HepG2 (cell line): ENCODE results near the gene ZNF155. TPM values are rescaled to one million over a fixed set of nuclear protein-coding genes. Genes with fewer than 3 reads are reported as not detected.

ENCODE experiments used
- MEIS1 ChIP-seq: sonication (generic); formaldehyde crosslinking; IDR thresholded peaks from 2 replicates; pipeline ENCODE4 v1.9.0; 2021; ENCODE audit warnings: mild to moderate bottlenecking, missing genetic modification reagents, moderate library complexity, borderline replicate concordance
- MIXL1 ChIP-seq: IDR thresholded peaks from 2 replicates; pipeline ENCODE4 v1.6.1; 2016
- MZF1 ChIP-seq: sonication (generic); formaldehyde crosslinking; IDR thresholded peaks from 2 replicates; pipeline ENCODE4 v1.8.1; 2023; ENCODE audit warnings: mild to moderate bottlenecking, missing genetic modification reagents, borderline replicate concordance
- NFYC ChIP-seq: IDR thresholded peaks from 2 replicates; pipeline ENCODE4 v1.6.1; 2016; ENCODE audit warnings: missing genetic modification reagents, missing compliant biosample characterization
- ZNF292 ChIP-seq: sonication (generic); formaldehyde crosslinking; IDR thresholded peaks from 2 replicates; pipeline ENCODE4 v1.8.1; 2022; ENCODE audit warnings: mild to moderate bottlenecking, low read depth, missing genetic modification reagents, borderline replicate concordance
- ZNF564 ChIP-seq: sonication (generic); formaldehyde crosslinking; IDR thresholded peaks from 2 replicates; pipeline ENCODE4 v1.8.1; 2023; ENCODE audit warnings: mild to moderate bottlenecking, missing genetic modification reagents
- ZNF569 ChIP-seq: sonication (generic); formaldehyde crosslinking; IDR thresholded peaks from 2 replicates; pipeline ENCODE4 v1.5.0; 2020; ENCODE audit warnings: mild to moderate bottlenecking, missing genetic modification reagents, moderate library complexity, borderline replicate concordance
- polyA plus RNA-seq, 8 experiments: library from polyadenylated mRNA; depleted of rRNA in 3 of 8; stranded (reverse) in 7 of 8; unstranded in 1 of 8; fragments of >200 nt; fragmentation: Illumina TruSeq in 4 of 8; extraction: Trizol in 4 of 8; gene quantifications; 2 replicates each; pipeline versions ENCODE4 v1.2.1 to v1.2.3, GENCODE V29; 2011 to 2016; ENCODE audit warnings: low read depth in 4 of 8, missing spikeins in 1 of 8, mixed read lengths in 1 of 8; ENCODE audit not compliant: insufficient read depth in 1 of 8
- total RNA-seq, 5 experiments: library from RNA; depleted of rRNA; stranded (reverse); fragments of >200 nt; fragmentation: Illumina TruSeq; extraction: Trizol; gene quantifications; 2 replicates each; pipeline ENCODE4 v1.2.3, GENCODE V29; 2016; ENCODE audit warnings: low read depth in 1 of 5
- TF ChIP-seq, protein P1 (sequence below): sonication (generic); formaldehyde crosslinking; IDR thresholded peaks from 2 replicates; pipeline ENCODE4 v1.4.0; 2020; ENCODE audit warnings: mild to moderate bottlenecking, missing genetic modification reagents
- TF ChIP-seq, protein P2 (sequence below): IDR thresholded peaks from 2 replicates; pipeline ENCODE4 v1.6.1; 2016; ENCODE audit warnings: low read depth, missing genetic modification reagents, missing compliant biosample characterization
- TF ChIP-seq, protein P3 (sequence below): sonication (generic); formaldehyde crosslinking; IDR thresholded peaks from 2 replicates; pipeline ENCODE4 v1.4.0; 2020; ENCODE audit warnings: missing genetic modification reagents
- TF ChIP-seq, protein P4 (sequence below): sonication (generic); formaldehyde crosslinking; IDR thresholded peaks from 2 replicates; pipeline ENCODE4 v1.4.0; 2020; ENCODE audit warnings: mild to moderate bottlenecking, missing genetic modification reagents

Gene ZNF155
- total and polyA plus RNA-seq, 2 of the 13 experiments (the other 11 are each of a cell fraction or from before 2014, with no cell fraction given) = 2.5 to 3.6 TPM

DNA sequence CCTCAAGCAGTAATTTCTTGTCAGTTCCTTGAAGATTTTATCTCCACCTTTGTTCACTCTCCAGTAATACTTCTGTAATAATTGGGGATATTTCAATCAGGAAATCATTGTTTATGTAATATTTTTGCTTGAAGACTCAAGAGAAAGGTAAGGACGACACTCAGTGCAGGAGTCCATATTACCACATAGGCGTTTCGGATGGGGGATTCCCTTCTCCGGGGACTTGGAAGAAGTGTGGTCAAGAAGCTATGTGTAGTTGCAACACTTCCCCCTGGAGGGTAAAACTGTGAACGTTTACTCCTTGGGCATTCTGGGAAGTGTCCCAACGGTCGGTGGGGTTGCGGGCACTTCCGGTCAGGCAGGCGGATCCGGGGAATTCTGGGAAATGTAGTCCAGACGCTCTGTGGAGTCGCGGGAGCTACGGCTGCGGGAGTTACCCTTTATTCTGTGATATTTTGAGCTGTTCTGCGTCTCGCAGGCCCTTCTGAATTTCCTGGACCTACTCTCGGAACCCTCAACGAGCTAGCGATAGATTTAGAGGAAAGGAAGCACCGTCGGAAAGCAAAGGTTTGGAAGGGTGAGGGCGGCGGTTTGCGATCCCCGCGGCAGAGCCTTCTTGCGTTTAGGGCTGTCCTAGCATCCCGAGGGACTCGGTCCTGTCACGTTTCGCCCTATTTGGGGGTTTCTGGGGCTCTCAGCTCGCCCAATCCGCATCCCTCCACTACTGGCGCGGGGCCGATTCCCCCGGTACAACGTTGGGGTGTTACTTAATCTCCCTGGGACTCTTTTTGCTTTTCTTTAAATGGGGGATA lies 32.9 kb upstream of the ZNF155 start, which contains the start of gene ZNF221 (continued):
- TF ChIP-seq, protein P1, sequence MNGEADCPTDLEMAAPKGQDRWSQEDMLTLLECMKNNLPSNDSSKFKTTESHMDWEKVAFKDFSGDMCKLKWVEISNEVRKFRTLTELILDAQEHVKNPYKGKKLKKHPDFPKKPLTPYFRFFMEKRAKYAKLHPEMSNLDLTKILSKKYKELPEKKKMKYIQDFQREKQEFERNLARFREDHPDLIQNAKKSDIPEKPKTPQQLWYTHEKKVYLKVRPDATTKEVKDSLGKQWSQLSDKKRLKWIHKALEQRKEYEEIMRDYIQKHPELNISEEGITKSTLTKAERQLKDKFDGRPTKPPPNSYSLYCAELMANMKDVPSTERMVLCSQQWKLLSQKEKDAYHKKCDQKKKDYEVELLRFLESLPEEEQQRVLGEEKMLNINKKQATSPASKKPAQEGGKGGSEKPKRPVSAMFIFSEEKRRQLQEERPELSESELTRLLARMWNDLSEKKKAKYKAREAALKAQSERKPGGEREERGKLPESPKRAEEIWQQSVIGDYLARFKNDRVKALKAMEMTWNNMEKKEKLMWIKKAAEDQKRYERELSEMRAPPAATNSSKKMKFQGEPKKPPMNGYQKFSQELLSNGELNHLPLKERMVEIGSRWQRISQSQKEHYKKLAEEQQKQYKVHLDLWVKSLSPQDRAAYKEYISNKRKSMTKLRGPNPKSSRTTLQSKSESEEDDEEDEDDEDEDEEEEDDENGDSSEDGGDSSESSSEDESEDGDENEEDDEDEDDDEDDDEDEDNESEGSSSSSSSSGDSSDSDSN = no peak
- TF ChIP-seq ZNF569 (CRISPR knock-in tag) (no peak), MZF1 (no peak), MEIS1 (CRISPR knock-in tag) (no peak), ZNF564 (CRISPR knock-in tag) (no peak), NFYC (CRISPR knock-in tag) (peak; percentile 10; the same call in 1 of the 2 replicates), MIXL1 (CRISPR knock-in tag) (no peak; the same call in 1 of the 2 replicates), ZNF292 (CRISPR knock-in tag) (no peak)
- TF ChIP-seq, protein P2, sequence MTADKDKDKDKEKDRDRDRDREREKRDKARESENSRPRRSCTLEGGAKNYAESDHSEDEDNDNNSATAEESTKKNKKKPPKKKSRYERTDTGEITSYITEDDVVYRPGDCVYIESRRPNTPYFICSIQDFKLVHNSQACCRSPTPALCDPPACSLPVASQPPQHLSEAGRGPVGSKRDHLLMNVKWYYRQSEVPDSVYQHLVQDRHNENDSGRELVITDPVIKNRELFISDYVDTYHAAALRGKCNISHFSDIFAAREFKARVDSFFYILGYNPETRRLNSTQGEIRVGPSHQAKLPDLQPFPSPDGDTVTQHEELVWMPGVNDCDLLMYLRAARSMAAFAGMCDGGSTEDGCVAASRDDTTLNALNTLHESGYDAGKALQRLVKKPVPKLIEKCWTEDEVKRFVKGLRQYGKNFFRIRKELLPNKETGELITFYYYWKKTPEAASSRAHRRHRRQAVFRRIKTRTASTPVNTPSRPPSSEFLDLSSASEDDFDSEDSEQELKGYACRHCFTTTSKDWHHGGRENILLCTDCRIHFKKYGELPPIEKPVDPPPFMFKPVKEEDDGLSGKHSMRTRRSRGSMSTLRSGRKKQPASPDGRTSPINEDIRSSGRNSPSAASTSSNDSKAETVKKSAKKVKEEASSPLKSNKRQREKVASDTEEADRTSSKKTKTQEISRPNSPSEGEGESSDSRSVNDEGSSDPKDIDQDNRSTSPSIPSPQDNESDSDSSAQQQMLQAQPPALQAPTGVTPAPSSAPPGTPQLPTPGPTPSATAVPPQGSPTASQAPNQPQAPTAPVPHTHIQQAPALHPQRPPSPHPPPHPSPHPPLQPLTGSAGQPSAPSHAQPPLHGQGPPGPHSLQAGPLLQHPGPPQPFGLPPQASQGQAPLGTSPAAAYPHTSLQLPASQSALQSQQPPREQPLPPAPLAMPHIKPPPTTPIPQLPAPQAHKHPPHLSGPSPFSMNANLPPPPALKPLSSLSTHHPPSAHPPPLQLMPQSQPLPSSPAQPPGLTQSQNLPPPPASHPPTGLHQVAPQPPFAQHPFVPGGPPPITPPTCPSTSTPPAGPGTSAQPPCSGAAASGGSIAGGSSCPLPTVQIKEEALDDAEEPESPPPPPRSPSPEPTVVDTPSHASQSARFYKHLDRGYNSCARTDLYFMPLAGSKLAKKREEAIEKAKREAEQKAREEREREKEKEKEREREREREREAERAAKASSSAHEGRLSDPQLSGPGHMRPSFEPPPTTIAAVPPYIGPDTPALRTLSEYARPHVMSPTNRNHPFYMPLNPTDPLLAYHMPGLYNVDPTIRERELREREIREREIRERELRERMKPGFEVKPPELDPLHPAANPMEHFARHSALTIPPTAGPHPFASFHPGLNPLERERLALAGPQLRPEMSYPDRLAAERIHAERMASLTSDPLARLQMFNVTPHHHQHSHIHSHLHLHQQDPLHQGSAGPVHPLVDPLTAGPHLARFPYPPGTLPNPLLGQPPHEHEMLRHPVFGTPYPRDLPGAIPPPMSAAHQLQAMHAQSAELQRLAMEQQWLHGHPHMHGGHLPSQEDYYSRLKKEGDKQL = no peak
- TF ChIP-seq, protein P3, sequence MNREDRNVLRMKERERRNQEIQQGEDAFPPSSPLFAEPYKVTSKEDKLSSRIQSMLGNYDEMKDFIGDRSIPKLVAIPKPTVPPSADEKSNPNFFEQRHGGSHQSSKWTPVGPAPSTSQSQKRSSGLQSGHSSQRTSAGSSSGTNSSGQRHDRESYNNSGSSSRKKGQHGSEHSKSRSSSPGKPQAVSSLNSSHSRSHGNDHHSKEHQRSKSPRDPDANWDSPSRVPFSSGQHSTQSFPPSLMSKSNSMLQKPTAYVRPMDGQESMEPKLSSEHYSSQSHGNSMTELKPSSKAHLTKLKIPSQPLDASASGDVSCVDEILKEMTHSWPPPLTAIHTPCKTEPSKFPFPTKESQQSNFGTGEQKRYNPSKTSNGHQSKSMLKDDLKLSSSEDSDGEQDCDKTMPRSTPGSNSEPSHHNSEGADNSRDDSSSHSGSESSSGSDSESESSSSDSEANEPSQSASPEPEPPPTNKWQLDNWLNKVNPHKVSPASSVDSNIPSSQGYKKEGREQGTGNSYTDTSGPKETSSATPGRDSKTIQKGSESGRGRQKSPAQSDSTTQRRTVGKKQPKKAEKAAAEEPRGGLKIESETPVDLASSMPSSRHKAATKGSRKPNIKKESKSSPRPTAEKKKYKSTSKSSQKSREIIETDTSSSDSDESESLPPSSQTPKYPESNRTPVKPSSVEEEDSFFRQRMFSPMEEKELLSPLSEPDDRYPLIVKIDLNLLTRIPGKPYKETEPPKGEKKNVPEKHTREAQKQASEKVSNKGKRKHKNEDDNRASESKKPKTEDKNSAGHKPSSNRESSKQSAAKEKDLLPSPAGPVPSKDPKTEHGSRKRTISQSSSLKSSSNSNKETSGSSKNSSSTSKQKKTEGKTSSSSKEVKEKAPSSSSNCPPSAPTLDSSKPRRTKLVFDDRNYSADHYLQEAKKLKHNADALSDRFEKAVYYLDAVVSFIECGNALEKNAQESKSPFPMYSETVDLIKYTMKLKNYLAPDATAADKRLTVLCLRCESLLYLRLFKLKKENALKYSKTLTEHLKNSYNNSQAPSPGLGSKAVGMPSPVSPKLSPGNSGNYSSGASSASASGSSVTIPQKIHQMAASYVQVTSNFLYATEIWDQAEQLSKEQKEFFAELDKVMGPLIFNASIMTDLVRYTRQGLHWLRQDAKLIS = no peak
- TF ChIP-seq, protein P4, sequence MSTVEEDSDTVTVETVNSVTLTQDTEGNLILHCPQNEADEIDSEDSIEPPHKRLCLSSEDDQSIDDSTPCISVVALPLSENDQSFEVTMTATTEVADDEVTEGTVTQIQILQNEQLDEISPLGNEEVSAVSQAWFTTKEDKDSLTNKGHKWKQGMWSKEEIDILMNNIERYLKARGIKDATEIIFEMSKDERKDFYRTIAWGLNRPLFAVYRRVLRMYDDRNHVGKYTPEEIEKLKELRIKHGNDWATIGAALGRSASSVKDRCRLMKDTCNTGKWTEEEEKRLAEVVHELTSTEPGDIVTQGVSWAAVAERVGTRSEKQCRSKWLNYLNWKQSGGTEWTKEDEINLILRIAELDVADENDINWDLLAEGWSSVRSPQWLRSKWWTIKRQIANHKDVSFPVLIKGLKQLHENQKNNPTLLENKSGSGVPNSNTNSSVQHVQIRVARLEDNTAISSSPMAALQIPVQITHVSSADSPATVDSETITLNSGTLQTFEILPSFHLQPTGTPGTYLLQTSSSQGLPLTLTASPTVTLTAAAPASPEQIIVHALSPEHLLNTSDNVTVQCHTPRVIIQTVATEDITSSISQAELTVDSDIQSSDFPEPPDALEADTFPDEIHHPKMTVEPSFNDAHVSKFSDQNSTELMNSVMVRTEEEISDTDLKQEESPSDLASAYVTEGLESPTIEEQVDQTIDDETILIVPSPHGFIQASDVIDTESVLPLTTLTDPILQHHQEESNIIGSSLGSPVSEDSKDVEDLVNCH (CRISPR knock-in tag) = no peak
